ENCODE results near the gene ZNF626. TPM values are rescaled to one million over a fixed set of nuclear protein-coding genes. Genes with fewer than 3 reads are reported as not detected.
"Not testable (repeated sequence)": the region's sequence is repeated elsewhere in the genome, so short reads cannot be mapped to it uniquely, and the experiment has no call there.

The ZNF626 gene
- 18.6 TPM for polyA plus RNA-seq (ENCODE audit: insufficient read length)

GRCh38 chr19:20661150-20661819 lies at the start of gene ZNF626:
Gene ZNF626 (minus strand): TSS chr19:20661571. CDS start chr19:20661446, 125 bp downstream.
- peak; percentile 98 for DNase-seq

- DNase-seq, result peak; percentile 21
Observed at GRCh38 chr19:20669263-20669662, 7.9 kb upstream of the ZNF626 start.

- no peak for DNase-seq
Observed at GRCh38 chr19:20667281-20667680, 5.9 kb upstream of the ZNF626 start.

DNA sequence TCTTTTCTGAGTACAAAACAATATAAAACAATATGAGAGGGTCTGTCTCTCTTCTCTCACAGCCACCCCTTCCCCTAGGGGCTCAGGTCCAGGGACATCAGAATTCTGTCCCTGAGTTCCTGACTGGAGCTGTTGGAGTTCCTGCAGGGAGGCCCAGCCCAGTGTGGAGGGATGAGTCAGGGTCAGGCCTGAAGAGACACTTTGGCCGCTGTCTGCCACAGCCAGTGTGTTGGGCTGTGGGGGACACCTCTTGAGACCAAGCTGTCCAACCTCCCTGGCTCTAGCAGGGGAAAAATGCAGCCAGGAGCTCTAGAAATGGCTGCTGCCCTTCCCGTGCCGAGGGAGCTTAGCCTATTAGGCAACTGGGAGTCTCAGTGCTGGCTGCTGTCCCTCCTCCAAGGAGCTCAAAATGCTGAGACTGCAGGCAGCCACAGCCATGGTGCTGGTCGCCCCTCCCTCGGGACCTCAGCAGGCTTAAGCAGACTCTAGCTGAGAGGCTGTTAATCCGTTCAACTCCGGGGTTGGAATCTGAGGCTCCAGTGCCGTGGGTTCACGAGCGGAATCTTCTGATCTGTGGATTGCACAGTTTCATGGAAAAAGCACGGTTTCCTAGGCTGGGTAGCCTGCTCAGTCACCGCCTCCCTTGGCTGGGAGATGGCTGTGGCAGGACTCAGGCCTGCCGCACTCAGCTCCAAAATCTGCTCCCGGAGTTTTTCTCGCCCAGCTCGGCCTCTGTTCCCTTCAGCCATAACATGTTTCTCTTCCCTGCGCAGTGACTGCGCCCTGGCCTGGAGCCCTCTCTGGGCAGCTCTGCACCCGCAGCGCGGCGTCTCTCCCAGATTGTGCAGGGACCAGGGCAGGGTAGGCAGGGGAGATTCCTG lies 3.8 kb upstream of the ZNF626 start:
- DNase-seq, result peak; percentile 36

GRCh38 chr19:20664475-20664874 lies 3.1 kb upstream of the ZNF626 start:
- DNase-seq, result not testable (repeated sequence)

DNA sequence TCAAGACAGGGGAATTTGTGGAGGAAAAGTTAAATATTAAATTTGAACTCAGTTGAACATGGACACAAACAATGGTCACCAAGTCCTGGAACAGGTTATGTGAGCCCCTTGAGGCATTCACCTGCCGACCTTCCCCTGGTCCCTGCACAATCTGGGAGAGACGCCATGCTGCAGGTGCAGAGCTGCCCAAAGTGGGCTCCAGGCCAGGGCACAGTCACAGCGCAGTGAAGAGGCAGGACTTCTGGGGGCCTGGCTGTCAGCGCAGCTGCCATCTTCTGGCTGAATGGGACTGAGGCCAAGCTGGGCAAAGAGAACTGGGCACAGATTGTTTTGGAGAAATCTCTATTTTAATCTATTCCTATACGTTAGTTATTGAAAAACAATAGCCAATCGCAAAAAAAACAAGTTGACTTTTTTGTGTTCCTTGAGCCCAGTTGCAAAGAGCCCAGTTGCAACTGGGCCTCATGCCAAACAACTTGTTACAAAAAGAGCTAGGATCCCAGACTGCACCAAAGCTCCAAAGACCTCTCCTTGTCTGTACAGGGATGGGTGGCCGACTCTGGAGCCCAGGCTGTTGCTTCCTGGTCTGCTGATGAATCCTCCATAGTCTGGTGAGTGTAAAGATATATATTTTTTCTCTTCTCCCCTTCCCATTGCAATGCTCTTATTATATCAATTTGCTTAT lies 1.2 kb upstream of the ZNF626 start:
- DNase-seq, result peak; percentile 14

DNA sequence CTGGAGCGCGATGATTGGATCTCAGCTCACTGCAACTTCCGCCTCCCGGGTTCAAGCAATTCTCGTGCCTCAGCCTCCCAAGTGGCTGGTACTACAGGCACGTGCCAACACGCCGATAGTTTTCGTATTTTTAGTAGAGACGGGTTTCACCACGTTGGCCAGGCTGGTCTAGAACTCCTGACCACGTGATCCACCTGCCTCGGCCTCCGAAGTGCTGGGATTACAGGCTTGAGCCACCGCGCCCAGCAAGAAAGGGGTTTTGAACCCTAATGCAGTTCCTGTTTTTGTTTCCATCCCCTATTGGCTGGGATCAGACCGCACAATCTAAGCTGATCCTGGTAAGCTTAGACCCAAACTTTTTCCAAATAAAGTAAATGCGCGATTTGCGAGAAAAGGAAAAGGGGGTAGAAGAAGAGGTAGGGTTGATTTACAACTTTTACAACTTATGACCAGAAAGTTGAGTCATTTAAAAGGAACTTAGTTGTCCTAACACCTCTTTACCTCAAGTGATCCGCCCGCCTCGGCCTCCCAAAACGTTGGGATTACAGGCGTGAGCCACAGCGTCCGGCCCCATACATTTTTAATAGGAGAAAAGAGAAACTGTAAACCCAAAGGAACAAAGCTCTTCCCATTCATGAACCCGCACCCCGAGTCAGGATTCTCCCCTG lies 764 bp downstream of the ZNF626 start:
- peak; percentile 8 for DNase-seq

DNA sequence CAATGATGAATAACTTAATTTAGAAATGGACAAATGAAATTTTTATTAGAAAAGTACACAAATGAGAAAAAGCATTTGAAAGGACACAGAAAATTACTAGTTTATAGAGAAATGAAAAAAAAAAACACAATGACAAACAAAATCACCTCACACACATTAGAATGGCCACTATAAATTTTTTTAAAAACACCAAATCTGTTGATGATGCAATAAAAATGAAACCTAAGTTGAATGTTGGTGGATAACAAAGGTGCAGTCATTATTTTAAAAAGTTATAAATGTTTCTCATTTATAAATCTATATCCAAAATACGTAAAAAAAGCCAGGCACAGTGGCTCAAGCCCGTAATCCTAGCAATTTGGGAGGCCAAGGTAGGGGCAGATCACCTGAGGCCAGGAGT lies 20.8 kb downstream of the ZNF626 start:
- no peak for DNase-seq

DNA sequence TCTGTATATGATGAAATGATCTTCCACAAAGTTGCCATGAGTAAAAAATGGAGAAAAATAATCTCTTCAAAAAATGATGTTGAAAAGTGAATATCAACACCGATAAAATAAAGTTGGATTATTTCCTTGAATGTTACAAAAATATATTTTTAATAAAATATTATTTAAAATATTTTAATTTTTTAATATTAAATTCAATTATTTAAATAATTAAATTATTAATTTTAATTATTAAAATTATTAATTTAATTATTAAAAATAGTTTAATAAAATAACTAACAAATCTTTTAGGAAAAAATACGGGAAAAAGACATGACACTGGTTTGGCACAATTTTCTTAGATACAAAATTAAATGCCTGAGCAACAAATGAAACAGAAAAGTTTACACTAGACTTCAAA lies 21.3 kb downstream of the ZNF626 start:
- DNase-seq, result no peak

GRCh38 chr19:20624560-20624959 lies 36.8 kb downstream of the ZNF626 start:
- not testable (repeated sequence) for DNase-seq

DNA sequence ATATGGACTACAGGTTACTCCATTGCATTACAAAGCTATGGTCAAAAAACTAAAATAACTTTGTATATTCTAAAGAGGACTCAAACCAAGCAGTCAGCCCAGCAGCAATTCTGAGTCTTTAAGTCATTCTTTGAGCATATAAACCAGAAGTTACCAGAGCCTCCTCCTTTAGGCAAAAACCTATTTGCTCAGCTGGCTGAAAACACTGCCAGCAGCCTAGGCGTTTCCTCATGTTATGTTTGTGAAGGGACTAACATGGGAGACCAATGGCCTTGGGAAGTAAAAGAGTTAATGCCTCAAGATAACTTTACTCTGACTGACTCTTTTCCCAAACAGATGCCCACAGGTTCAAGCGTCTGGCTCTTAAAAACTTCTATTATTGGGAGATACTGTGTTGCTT lies 45.3 kb downstream of the ZNF626 start:
- no peak for DNase-seq

- not testable (repeated sequence) for DNase-seq
Observed at GRCh38 chr19:20614971-20615370, 46.4 kb downstream of the ZNF626 start.

GRCh38 chr19:20612711-20613316 lies 48.6 kb downstream of the ZNF626 start:
- DNase-seq, result no peak

- no peak for DNase-seq
Observed at GRCh38 chr19:20611866-20612265, 49.5 kb downstream of the ZNF626 start.

- no peak for DNase-seq
Observed at GRCh38 chr19:20607943-20608342, 53.4 kb downstream of the ZNF626 start.

Other genes with a start within 250 kb of the ZNF626 start
- 13.0 TPM for gene ZNF737, start 95.8 kb downstream of the ZNF626 start, polyA plus RNA-seq (ENCODE audit: insufficient read length)
- gene ZNF66, start 114.7 kb upstream of the ZNF626 start, polyA plus RNA-seq (ENCODE audit: insufficient read length), result 3.3 TPM

Measured in hindlimb muscle (tissue), 1 donor.